ENCODE results near the gene THBD.

The THBD gene, protein sequence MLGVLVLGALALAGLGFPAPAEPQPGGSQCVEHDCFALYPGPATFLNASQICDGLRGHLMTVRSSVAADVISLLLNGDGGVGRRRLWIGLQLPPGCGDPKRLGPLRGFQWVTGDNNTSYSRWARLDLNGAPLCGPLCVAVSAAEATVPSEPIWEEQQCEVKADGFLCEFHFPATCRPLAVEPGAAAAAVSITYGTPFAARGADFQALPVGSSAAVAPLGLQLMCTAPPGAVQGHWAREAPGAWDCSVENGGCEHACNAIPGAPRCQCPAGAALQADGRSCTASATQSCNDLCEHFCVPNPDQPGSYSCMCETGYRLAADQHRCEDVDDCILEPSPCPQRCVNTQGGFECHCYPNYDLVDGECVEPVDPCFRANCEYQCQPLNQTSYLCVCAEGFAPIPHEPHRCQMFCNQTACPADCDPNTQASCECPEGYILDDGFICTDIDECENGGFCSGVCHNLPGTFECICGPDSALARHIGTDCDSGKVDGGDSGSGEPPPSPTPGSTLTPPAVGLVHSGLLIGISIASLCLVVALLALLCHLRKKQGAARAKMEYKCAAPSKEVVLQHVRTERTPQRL
- long read RNA-seq, donor 1, full-length matches to known transcripts: 7 of 7 reads
- long read RNA-seq, donor 1, partial matches to known transcripts: 0 of 7 reads
- long read RNA-seq, donor 1, other reads (novel, unspliced or antisense): 0 of 7 reads
- long read RNA-seq, donor 2, full-length matches to known transcripts: 6 of 6 reads
- long read RNA-seq, donor 2, partial matches to known transcripts: 0 of 6 reads
- long read RNA-seq, donor 2, other reads (novel, unspliced or antisense): 0 of 6 reads
- long read RNA-seq, donor 3, full-length matches to known transcripts: 3 of 3 reads
- long read RNA-seq, donor 3, partial matches to known transcripts: 0 of 3 reads
- long read RNA-seq, donor 3, other reads (novel, unspliced or antisense): 0 of 3 reads
- long read RNA-seq, donor 4, full-length matches to known transcripts: 7 of 7 reads
- long read RNA-seq, donor 4, partial matches to known transcripts: 0 of 7 reads
- long read RNA-seq, donor 4, other reads (novel, unspliced or antisense): 0 of 7 reads
- long read RNA-seq, donor 5, full-length matches to known transcripts: 5 of 5 reads
- long read RNA-seq, donor 5, partial matches to known transcripts: 0 of 5 reads
- long read RNA-seq, donor 5, other reads (novel, unspliced or antisense): 0 of 5 reads
- long read RNA-seq, donor 6, full-length matches to known transcripts: 16 of 16 reads
- long read RNA-seq, donor 6, partial matches to known transcripts: 0 of 16 reads
- long read RNA-seq, donor 6, other reads (novel, unspliced or antisense): 0 of 16 reads
- long read RNA-seq, donor 7, full-length matches to known transcripts: 12 of 12 reads
- long read RNA-seq, donor 7, partial matches to known transcripts: 0 of 12 reads
- long read RNA-seq, donor 7, other reads (novel, unspliced or antisense): 0 of 12 reads
- long read RNA-seq, donor 8, full-length matches to known transcripts: 8 of 8 reads
- long read RNA-seq, donor 8, partial matches to known transcripts: 0 of 8 reads
- long read RNA-seq, donor 8, other reads (novel, unspliced or antisense): 0 of 8 reads

DNA sequence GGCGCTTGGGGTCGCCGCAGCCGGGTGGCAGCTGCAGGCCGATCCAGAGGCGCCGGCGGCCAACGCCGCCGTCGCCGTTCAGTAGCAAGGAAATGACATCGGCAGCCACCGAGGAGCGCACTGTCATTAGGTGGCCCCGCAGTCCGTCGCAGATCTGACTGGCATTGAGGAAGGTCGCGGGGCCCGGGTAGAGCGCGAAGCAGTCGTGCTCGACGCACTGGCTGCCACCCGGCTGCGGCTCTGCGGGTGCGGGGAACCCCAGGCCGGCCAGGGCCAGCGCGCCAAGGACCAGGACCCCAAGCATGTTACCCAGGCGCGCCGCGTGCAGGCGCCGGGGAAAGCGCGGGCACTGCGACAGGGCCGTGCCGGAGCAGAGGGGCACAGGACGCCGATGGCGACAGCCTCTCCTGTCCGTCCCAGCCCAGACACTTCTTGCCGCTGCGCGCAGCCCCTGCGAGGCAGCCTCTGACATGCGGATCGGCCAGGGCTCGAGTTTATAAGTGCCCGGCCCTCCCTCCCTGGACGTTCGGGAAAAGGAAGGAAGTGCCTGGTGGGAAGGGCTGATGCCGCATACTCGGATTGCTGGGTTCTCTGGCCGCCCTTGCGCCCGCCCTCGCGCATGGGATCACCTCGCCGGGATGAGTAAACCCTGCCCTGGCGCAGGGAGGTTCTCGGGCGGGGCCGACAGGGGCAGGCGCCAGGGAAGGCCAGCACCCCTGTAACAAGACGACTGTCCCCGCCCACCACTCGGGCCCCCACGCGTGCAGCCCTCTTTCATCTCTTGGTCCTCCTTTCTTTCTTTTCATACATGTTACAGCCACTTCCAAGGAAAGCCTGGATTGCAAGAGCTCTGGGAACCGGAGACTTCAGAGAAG is at the start of gene THBD:
Gene THBD (minus strand): TSS at position 472 of the 875 bp plus-strand sequence. CDS start 168 bp downstream, at position 304.
- DNase-seq: peak; percentile 82

DNA sequence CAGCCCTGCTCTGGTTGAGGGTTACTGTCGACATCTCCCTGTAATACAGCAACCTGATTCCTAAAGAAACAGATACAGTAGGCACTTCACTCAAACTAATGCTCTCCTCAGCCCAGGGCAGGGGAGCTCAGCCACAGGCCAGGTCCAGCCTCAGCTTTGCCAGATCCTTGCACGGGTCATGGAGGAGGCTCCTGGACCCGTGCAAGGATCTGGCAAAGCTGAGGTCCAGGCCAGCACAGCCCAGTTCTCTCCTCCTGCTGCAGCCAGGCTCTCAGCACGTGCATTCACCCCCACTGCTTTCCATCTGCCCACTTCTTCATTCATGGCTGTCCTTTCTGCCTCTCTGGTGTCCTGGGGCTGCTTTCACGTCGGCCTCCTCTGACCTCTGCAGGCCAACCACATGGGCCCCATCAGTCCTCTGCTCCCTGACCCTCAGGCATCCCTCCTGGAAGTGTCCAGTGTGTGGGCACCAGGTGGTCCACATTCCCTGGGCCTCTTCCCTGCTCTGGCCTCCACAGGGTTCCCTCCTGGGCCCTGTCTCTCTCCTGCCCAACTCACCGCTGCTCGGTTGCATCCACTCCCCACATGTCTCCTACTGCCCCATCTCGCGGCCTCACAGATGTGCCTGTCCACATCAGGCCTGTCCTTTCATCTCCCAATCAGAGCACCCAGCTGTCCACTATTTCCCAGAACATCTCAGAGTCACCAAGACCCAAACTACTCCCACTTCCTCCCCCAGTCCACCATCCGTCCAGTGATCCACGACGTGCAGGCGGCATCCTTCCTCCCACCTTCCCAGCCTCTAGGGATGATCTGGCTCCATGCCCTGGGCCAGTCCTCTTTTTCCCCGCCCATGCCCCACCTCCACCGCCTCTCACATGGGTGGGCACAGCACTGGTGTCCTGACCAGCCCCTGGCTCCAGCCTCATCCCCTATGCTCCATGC is 48.4 kb upstream of the THBD start:
- DNase-seq: no peak

DNA sequence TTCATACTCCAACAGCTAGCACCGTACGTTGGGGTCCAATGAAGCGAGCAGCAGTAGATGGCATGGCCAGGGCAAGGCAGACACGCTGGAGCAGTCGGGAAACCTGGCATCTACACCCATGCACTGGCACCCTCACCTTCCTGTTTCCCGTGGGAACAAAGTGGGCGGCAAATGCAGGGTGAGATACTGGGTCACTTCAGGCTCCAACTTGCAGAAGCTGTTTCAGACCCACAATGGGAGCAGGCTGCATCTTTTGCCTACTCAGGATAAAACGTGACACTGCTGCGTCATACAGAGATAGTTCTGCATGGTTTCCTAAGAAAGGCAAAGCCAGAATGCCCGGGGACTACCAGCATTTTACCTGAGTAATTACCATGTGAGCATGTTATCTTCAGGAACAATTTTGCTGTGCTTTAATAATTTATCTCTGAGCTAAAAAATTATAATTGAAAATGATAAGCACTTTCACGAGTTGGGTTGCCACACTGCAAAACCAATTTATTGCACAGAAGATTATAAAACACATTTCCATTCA is 47.6 kb upstream of the THBD start:
- no peak for DNase-seq

DNA sequence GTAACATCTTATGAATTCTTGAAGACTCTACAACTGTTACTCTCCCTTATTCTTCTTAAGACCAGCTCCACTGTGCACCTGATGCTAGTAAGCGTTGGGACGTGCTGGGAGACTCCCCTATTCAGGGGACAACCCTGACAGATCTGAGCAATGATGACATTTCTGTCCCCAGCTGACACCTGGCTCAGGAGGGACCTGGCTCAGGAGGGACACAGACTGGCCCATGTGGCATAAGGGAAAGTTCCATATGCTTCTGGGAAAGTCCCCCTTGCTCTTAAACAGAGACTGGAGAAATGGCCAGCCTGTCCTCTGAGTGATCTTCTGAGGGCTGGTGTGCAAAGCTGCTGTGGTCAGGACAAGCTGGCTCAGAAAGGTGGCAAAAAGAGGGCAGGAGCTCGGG is 46.6 kb upstream of the THBD start:
- no peak for DNase-seq

DNA sequence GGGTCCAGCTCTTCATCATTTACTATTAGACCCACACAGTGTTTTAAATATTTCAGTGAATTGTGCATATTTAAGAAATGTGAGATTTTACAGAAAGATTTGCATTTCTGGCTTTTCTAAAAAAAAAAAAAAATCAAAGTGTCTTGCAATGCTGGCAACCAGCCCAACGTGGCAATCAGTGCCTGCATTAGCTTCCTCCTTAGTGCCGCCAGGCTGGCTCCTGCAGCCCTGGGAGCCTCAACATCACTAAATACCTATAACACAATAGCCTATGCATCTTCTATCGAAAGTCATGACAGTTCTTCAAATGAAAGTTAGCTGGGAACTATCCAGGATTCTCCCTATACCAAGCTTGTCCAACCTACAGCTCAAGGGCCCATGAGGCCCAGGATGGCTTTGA is 46.0 kb upstream of the THBD start:
- no peak for DNase-seq

DNA sequence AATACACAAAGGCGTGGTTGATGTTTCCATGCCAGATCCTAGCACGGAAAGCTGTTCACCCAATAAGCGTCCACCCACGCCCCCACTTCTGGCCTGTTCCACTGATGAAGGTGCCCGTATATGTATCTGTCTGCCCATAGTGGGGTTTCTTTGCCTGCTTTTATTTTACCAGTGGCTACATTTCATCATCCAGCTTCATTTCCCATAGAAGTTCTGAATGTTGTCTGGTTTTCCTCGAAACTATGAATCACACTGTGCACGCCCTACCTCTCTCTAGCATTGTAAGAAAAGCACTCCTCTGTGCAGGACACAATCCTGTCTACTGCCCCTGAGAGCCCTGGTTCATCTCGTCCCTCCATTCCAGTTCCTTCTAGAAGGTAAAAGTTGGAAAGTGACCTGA is 45.5 kb upstream of the THBD start:
- no peak for DNase-seq

DNA sequence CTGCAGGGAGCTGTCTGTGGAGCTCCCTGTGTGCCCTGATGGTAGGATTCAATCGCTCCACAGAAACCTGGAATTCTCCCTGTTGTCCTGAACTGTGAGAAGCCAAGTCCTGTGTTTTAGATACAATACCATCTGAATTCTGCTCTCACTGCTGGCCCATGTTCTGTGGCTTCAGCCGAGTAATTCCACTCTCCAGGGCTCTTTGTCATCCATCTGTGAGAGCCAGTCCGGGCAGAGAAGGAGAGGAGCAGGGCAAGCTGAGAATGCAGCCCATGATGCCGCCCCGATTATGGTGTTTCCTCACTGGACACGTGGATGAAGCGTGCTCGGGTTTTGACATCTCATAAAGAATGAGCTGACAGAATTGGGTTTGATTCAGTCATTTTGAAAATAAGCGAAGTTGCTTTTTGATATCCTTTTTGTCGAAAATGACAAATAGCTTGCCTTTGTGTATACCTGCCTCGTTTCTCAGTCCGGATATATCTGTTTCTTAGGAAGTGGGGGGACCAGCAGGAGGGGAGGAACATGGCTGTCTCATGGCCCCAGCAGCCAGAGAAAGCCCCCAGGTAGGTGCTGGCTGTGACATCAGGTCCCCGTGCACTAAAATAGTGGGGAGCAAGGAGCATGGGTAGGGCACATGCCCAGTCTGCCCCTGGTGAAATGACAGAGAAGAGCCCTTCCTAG is 44.9 kb upstream of the THBD start:
- no peak for DNase-seq

DNA sequence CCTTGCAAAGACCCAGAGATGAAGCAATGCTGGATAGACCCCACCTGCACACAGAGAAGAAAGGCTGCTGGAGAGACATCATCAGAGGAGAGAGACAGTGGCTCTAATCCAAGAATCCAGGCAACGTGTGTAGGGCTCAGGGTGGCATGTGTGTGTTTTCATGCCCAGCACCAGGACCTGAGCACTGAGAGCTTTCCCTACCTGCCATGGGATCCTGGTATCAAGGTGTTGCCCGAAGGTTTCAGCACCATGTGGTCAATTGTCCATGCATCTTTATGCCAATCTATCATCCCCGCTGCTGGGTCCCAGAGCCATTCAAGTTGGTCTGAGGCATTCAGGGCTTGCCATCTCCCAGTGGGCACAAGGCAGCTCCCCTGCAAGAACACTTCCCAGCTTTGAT is 44.1 kb upstream of the THBD start:
- no peak for DNase-seq

DNA sequence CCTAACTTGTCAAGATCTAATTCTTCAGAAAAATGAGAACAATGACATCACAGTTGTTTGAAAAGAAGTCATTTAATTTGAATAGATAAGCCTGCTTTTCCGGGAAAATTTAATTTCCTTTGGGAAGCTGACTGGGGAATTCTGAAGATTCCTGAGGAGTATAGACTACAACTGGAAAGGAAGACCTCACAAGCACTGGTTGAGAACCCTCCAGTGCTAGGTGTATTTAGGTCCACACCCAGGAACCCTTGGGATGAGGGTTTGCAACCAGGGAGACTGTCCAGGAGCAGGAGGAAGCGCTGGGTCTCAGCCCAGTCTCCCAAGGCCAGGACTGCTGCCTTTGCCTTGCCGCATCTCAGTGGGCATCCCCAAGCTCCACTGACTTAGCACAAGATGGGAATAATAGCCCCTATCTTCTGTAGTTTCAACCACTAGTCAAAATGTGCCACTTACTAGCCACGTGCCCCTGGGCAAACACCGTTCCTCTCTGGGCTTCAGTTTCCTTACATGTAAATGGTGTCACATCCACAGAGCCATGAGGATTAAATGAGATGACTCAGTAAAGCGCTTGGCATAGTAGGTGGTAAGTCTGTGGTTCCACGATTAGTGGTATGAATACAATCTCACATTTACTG is 43.5 kb upstream of the THBD start:
- no peak for DNase-seq

DNA sequence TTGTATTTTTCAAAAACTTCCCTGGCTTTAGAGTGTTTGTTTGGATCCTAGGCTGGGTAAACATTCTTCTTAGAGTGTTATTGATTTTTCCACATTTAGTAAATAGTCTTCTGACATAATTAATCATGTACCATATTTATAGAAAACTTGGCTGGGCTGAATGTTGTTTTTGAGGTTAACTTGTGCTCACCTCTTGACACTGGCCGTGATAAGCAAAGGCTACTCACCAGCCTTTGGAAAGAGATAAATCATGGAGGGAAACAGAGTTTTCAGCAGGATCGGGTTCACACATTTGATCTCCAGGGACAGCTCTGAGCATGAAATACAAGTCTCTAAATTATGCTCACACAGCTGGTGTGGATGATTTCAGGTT is 42.9 kb upstream of the THBD start:
- DNase-seq: no peak

DNA sequence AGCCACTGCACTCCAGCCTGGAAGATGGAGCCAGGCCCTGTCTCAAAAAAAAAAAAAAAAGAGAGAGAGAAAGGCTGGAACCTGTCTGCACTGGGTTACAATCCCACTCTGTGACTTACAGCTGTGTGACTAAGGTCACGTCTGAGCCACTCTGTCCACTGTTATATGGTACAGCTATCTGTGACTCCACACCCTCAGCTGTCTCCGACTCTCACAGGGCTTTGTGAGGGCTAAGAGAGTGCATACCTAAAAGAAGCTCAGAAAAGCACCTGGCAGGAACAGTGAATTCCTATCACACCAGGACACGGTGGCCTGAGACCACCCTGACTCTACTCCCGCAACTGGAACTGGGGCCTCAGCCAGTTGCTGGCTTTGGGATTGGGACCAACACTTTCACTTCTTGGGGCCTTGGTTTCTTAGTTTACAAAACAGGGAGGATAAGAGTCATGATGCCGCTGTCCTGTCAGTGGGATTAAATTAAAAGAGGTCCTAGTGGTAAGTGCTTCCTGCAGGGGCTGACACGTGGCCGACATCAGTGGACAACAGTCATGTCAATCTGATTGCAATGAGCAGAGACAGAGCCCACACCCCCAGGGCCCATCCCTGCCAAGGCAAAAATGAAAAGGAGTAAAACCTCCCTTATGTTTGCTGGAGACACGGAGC is 42.4 kb upstream of the THBD start:
- no peak for DNase-seq

DNA sequence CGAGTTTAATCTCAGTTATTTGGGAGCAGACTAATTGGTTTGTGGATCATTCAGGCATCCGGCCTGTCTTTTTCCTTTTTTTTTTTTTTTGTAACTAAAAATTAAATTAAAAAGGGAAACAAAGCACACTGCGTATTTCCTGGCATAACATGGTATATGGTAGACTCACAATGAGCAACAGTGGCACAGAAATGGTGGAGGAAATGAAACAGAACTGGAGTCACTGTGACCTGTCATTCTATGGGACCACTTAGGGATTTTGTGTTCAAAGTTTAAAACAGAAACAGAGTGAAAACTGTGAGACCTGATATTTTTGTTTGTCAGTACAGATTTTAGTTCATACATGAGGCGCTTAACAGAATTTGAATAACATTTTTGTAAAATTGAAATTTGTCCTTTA is 41.4 kb upstream of the THBD start:
- no peak for DNase-seq

DNA sequence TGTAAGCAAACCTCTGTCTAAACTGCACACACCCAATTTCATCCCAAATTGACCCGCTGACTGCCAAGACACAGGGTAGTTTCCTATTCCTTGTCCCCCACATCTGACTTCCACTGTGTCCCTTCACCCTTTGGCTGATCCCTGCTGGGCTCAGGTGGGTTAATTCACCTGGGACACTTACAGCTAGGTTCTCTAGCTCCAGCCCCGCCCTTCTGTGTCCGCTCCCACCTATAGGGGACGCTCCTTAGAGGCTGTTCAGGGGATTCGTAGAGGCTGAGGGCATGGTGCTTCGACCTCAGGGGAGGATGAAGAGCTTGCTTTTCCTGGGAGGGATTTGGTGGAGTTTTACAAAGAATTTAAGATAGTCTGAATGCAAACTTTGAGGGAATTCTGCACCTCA is 40.7 kb upstream of the THBD start:
- DNase-seq: no peak

DNA sequence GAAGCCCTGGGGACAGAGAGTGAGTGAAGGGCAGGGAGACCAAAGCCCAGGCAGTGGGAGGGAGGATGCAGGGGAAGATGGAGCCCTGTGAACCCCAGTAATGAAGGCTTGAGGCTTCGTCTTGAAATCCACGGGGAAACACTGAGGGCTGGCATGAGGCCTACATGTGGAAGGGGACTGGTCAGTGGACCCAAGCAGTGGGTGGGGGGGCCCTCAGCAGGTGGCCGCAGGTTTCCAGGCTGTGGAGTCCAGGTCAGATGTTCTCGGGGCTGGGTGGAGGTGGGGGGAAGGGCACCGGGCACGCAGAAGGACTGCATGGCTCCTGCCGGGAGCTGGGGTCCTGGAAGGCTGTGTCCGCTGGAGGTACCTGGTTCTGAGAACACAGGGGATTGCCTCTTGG is 39.4 kb upstream of the THBD start:
- DNase-seq: no peak

DNA sequence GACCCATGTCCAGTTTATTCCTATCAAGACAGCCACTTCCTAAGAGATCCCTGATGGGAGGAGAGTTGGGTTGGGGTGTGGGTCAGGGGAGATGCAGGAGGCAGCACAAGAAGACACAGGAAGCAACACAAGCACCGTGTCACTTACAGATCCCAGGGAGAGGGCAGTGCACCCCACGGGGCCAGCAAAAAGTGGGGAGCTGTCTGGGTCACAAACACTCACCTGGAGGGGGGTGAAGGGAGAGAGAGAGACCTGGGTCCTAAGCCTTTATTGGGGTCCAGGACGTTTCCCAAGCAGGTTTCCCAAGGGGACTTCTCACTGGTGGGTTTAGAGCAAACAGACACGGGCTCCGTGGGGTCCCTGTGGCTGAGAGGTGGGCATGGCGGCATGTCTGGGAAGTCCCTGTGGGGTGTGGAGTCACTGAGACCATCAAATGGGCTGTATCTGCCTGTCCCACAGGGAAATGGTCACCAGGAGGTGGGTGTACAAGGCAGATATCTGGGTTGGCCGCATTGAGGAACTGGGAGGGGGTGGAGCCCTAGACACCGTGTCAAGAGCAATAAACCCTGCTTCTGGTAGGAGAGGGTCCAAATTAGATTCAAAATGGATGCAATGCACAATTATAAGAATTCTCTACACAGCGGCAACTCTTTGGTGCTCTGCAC is 38.2 kb upstream of the THBD start:
- no peak for DNase-seq

DNA sequence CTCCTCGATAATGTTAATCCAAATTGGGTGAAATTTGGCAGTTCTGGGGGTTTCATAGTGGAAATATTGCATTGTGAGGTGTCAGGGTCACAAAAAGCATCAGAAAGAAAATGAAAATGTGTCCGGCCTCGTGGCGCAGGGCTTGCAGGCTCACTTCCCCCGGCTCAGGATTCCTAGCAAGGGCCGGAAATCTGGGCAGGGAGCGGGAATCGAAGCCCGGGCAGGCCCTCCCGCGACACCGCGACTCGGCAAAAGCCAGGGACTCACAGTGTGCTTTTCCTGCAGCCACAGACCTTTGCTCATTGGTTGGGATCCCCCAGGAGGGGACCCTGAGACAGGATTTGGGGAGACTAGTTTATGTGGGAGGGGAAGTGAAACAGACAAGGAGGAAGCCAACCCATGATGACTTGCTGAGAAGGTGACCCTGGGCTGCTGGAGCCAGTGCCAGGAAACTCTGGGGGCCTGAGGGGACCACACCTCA is 37.5 kb upstream of the THBD start:
- DNase-seq: no peak

DNA sequence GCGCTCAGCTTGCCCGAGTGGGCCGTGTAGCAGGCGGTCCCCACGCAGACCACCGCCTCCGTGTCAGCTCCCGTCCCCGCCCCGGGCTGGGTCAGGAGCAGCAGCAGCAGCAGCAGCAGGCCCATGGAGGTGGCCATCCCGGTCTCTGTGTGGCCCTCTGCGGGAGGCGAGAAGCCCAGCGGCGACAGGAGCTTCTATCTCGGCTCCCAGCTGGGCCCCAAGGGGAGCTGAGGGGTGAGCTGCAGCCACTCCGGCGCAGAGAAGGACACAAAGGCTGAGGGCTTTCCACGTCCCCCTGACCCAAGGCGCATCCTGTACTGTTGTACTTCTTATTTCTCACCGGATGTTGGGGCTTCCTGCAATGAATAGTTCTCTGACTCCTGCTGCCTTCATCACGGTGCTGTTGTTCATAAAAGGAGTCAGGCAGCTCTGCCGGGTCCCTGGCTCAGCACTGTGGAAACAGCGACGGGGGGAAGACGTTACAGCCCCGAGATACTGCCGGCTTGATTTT is 36.6 kb upstream of the THBD start, which contains the start of gene CD93:
Gene CD93 (minus strand): TSS at position 269 of the 511 bp plus-strand sequence. CDS start 132 bp downstream, at position 137.
- no peak for DNase-seq

Data from right kidney (tissue), 9 donors.